HepG2 (cell line): ENCODE data around the gene CENPE.

Experiments used
- KDM1A ChIP-seq: IDR thresholded peaks from 2 replicates; pipeline ENCODE4 v1.6.1; 2016; ENCODE audit warnings: missing compliant biosample characterization
- POLR2AphosphoS5 ChIP-seq: IDR thresholded peaks from 2 replicates; pipeline ENCODE4 v1.6.1; 2012; ENCODE audit warnings: low read depth, low read length
- ZNF138 ChIP-seq: sonication (generic); formaldehyde crosslinking; IDR thresholded peaks from 2 replicates; pipeline ENCODE4 v1.5.0; 2020; ENCODE audit warnings: mild to moderate bottlenecking, low read depth, missing genetic modification reagents
- ZNF720 ChIP-seq: sonication (generic); formaldehyde crosslinking; IDR thresholded peaks from 2 replicates; pipeline ENCODE4 v1.4.0; 2020; ENCODE audit warnings: missing genetic modification reagents
- ZNF747 ChIP-seq: sonication (generic); formaldehyde crosslinking; IDR thresholded peaks from 2 replicates; pipeline ENCODE4 v1.8.1; 2023; ENCODE audit warnings: missing genetic modification reagents, mild to moderate bottlenecking, borderline replicate concordance
- ZNF850 ChIP-seq: sonication (generic); formaldehyde crosslinking; conservative IDR thresholded peaks from 2 replicates; pipeline ENCODE4 v1.9.0; 2021; ENCODE audit warnings: mild to moderate bottlenecking, missing genetic modification reagents
- TF ChIP-seq, protein P1 (sequence below): sonication (generic); formaldehyde crosslinking; IDR thresholded peaks from 2 replicates; pipeline ENCODE4 v1.8.0; 2022; ENCODE audit warnings: low read depth, missing genetic modification reagents
- TF ChIP-seq, protein P2 (sequence below), 2 experiments: IDR thresholded peaks; 2 replicates each; pipeline ENCODE4 v1.6.1; 2011 to 2012; ENCODE audit warnings: low read length in 2 of 2, borderline replicate concordance in 1 of 2, low read depth in 1 of 2, mild to moderate bottlenecking in 1 of 2, moderate library complexity in 1 of 2

DNA sequence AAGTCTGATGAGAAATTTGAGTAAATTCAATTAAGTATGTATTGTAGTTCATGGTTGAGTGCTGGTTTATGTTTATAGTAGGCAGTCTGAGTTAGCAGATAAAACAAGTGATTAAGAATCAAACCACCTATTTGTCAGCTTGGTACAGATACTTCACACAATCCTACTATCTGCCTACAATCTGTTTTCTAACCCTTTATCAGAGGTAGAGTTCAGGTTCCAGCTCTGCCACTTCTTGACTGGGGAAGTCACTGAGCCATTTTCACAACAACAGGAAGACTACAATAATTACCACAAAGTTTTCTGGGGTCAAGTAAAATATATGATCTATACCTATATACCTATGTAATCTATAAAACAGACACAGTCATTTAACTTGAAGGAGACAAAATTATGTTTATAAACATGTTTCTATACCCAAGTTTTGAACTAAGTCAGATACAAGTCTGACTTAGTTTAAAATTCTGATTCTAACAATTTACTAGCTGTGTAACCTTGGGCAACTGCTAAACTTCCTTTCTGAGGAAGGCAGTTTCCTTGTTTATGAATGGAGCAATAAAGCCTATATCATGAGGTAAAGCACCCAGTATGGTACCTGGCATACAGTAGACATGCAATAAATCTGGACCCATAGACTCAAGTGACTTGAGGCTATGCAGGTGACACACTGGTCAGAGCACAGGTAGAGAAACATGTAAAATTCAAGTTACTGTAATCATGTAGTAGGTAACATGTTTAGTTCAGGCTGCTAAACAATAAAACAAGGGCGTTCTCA lies 61.3 kb downstream of the CENPE start:
- TF ChIP-seq ZNF720 (CRISPR knock-in tag) = no peak
- TF ChIP-seq, protein P1, sequence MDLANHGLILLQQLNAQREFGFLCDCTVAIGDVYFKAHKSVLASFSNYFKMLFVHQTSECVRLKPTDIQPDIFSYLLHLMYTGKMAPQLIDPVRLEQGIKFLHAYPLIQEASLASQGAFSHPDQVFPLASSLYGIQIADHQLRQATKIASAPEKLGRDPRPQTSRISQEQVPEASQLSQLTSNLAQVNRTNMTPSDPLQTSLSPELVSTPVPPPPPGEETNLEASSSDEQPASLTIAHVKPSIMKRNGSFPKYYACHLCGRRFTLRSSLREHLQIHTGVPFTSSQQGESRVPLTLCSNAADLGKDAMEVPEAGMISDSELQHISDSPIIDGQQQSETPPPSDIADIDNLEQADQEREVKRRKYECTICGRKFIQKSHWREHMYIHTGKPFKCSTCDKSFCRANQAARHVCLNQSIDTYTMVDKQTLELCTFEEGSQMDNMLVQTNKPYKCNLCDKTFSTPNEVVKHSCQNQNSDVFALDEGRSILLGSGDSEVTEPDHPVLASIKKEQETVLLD (CRISPR knock-in tag) = no peak
- no peak for TF ChIP-seq ZNF850 (CRISPR knock-in tag)
- no peak for TF ChIP-seq POLR2AphosphoS5
- TF ChIP-seq ZNF138 (CRISPR knock-in tag) = no peak
- TF ChIP-seq, protein P2, sequence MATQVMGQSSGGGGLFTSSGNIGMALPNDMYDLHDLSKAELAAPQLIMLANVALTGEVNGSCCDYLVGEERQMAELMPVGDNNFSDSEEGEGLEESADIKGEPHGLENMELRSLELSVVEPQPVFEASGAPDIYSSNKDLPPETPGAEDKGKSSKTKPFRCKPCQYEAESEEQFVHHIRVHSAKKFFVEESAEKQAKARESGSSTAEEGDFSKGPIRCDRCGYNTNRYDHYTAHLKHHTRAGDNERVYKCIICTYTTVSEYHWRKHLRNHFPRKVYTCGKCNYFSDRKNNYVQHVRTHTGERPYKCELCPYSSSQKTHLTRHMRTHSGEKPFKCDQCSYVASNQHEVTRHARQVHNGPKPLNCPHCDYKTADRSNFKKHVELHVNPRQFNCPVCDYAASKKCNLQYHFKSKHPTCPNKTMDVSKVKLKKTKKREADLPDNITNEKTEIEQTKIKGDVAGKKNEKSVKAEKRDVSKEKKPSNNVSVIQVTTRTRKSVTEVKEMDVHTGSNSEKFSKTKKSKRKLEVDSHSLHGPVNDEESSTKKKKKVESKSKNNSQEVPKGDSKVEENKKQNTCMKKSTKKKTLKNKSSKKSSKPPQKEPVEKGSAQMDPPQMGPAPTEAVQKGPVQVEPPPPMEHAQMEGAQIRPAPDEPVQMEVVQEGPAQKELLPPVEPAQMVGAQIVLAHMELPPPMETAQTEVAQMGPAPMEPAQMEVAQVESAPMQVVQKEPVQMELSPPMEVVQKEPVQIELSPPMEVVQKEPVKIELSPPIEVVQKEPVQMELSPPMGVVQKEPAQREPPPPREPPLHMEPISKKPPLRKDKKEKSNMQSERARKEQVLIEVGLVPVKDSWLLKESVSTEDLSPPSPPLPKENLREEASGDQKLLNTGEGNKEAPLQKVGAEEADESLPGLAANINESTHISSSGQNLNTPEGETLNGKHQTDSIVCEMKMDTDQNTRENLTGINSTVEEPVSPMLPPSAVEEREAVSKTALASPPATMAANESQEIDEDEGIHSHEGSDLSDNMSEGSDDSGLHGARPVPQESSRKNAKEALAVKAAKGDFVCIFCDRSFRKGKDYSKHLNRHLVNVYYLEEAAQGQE (IDR thresholded peaks at IDR 0.05; ENCODE audit: borderline replicate concordance in 1 of 2, low read depth in 1 of 2, low read length in 2 of 2) = no peak
- no peak for TF ChIP-seq KDM1A
- TF ChIP-seq ZNF747 (CRISPR knock-in tag) = no peak
